ENCODE measurements around the gene CHAF1B. TPM values are rescaled to one million over a fixed set of nuclear protein-coding genes. Genes with fewer than 3 reads are reported as not detected.

The CHAF1B gene
- total RNA-seq, 4 donors from 2014 or later = 0.98 to 1.5 (median 1.1) TPM

DNA sequence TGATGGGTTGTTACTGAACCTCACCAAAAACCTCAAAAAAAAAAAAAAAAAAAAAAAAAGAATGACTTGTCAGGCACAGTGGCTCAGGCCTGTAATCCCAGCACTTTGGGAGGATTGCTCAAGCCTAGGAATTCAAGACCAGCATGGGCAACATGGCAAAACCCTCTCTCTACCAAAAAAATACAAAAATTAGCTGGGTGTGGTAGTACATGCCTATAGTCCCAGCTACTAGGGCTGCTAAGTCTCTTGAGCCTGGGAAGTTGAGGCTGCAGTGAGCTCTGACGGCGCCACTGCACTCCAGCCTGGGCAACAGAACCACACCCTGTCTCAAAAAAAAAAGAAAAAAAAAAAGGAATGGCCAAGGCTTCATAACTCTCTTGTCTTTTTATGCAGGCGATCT is 11.1 kb downstream of the CHAF1B start:
- TF ChIP-seq CTCF (IDR thresholded peaks at IDR 0.05; ENCODE audit: low read depth) = no peak

DNA sequence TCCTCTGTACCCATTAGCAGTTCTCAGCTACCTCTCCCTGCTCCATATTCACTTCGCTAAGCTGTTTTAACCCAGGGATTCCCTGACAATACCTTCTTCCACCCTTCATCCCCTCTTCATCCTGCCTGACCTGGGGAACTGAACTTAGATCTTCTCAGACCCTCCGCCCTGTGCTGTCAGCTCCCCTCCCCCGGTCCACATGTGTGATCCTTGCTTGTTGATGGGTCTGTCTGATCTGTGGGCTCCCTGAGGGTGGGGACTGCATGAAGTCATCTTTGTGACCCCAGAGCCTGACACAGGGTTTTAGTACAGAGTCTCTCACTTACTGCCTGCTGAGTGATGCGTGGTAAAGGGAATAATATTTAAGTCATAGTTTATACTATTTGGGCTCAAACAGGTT is 11.8 kb downstream of the CHAF1B start:
- TF ChIP-seq CTCF (IDR thresholded peaks at IDR 0.05; ENCODE audit: low read depth) = no peak

DNA sequence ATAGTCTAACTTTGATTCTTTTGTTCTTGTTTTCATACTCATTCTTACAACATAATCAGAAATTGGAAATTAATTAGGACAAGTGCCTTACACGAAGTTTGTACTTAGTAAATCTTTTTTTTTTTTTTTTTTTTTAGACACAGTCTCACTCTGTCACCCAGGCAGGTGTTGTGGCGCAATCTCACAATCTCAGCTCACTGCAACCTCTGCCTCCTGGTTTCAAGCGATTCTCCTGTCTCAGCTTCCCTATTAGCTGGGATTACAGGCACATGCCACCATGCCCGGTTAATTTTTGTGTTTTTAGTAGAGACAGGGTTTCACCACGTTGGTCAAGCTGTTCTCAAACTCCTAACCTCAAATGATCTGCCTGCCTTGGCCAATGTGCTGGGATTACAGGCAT is 12.4 kb downstream of the CHAF1B start:
- TF ChIP-seq CTCF (IDR thresholded peaks at IDR 0.05; ENCODE audit: low read depth) = no peak

GRCh38 chr21:36400719-36401118 is 15.5 kb downstream of the CHAF1B start:
- no peak for TF ChIP-seq CTCF (IDR thresholded peaks at IDR 0.05; ENCODE audit: low read depth)

DNA sequence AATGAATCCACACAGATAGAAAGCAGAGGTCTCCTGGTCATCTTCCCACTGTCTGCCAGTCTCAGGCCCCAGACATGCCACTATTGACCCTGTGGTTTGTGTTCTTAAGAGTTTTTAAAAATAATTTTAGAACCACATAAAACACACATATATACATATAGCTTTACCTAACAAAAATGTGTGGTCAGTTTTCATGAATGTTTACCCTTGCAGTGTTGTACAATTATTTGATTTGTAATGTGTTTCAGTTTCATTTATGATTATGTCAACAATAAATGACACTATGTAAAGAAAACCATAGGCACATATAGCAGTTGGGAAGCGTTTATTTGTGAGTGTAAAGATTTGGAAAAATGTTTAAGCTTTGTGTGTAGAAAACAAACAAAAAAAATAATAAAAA is 17.1 kb downstream of the CHAF1B start:
- no peak for TF ChIP-seq CTCF (IDR thresholded peaks at IDR 0.05; ENCODE audit: low read depth)

DNA sequence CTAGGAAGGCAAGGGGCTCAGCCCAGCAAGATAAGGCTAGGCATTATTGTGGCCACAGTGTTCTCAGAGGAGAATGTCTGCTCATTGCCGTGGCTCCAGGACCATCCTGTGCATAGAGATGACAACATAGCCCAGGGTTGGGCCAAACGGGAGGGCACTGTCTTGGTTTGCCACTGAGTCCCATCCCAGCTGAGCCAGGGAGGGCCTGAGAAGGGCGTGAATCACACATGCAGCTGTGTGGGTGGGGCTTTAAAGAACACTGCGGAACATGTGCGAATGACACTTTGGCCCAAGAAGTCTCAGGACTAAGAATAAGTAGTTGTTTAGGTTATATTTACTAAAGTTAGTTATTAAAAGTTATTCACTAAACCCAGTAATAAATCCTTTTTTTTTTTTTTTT is 18.5 kb downstream of the CHAF1B start:
- TF ChIP-seq CTCF (IDR thresholded peaks at IDR 0.05; ENCODE audit: low read depth) = no peak

- no peak for TF ChIP-seq CTCF (IDR thresholded peaks at IDR 0.05; ENCODE audit: low read depth)
Observed at GRCh38 chr21:36408568-36408967, 23.4 kb downstream of the CHAF1B start.
